ENCODE results near the gene CIB1. TPM values are rescaled to one million over a fixed set of nuclear protein-coding genes. Genes with fewer than 3 reads are reported as not detected.
"Not testable (repeated sequence)": the region's sequence is repeated elsewhere in the genome, so short reads cannot be mapped to it uniquely, and the experiment has no call there.

The CIB1 gene
- total RNA-seq, 1 donor from 2014 or later = 73.2 TPM

DNA sequence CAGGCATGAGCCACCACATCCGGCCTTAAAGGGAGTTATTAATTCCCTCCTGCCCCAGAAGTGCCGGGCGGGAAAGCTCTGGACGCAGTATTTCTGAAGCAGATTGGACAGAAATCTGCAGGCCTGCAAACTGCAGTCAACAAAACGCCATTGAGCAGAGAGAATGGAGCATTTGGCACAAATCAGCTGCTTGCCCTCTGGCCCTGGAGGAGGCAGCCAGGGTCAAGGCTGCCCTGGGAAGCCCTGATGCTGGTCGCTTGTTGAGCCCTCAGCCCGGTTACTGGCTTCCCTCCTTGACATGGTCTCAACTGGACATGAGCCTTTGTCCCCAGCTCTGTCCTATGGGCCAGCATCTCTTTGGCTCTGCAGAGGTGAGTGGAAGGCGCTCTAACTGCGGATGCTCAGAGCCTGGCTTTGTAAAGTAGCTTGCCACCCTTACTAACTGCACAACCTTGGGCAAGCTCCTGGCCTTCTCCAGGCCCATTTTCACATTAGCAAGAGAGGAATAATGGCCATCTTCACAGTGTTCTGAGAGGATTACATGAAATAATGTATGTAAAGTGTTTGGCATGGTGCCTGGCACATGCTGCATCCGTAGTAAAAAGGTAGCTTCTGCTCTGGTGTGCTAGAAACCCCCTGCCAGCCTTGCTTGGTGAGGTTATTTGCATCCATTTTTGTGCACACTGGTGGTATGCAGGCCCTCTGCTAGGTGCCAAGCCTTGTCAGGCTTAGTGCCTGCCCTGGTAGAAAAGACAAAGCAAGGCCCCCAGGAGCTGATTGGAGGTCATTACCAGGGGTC is 28.5 kb downstream of the CIB1 start:
- intact Hi-C loops (cut with DNase I) = no loop called here
- DNase-seq (ENCODE audit: missing footprints) = no peak
- no peak for ATAC-seq

DNA sequence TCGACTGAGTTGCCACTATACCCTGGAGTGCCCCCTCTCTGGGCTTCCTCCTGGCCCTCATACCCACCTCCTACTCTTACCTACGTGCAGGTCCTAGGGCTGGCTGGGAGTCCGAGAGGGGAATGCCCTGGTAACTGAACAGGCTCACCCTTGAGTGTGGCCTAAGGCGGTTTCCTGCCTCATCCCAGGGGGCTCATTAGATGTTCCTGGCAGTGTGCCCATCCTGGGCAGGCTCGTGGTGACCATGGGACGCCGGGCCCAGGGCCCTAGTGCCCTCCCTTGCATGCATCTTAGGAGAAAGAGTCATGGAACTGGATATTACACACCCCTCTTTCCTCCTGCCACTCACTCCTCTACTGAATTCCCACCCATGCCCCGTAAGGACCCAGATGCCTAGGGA is 29.8 kb downstream of the CIB1 start:
- ATAC-seq = no peak
- DNase-seq (ENCODE audit: missing footprints) = no peak
- intact Hi-C loops (cut with DNase I) = no loop called here

GRCh38 chr15:90203473-90203872 is 30.3 kb downstream of the CIB1 start:
- ATAC-seq = no peak
- intact Hi-C loops (cut with DNase I) = no loop called here
- DNase-seq (ENCODE audit: missing footprints) = no peak

DNA sequence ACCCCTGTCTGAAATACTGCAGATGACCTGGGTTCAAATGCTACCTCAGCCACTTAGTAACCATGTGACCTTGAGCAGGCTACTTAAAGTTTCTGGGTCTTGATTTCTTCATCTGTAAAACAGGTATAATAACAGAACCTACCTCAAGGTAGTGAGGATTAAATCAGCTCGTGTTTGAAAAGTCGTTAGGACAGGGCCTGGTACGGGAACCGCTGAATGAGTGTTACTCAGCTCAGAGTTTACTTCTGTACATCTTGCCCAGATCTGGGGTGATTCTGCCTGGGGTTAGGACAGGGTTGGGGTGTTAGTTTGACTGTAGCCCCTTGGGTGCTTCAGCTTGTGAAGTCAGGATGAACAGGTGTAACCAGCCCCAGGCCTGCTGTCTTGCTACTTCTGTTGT is 30.8 kb downstream of the CIB1 start:
- intact Hi-C loops (cut with DNase I) = no loop called here
- no peak for ATAC-seq
- no peak for DNase-seq (ENCODE audit: missing footprints)

- intact Hi-C loops (cut with DNase I) = no loop called here
- ATAC-seq (no peak), DNase-seq (ENCODE audit: missing footprints) (no peak)
These were observed 31.8 kb downstream of the CIB1 start for GRCh38 chr15:90201944-90202375.

GRCh38 chr15:90201130-90201943 is 32.4 kb downstream of the CIB1 start, which contains the start of gene SEMA4B:
SEMA4B (plus strand) TSS chr15:90201330; CDS start chr15:90201579, 249 bp downstream.
- intact Hi-C loops (cut with DNase I) = no loop called here
- DNase-seq (ENCODE audit: missing footprints) (peak; percentile 93), ATAC-seq (peak; percentile 85)

DNA sequence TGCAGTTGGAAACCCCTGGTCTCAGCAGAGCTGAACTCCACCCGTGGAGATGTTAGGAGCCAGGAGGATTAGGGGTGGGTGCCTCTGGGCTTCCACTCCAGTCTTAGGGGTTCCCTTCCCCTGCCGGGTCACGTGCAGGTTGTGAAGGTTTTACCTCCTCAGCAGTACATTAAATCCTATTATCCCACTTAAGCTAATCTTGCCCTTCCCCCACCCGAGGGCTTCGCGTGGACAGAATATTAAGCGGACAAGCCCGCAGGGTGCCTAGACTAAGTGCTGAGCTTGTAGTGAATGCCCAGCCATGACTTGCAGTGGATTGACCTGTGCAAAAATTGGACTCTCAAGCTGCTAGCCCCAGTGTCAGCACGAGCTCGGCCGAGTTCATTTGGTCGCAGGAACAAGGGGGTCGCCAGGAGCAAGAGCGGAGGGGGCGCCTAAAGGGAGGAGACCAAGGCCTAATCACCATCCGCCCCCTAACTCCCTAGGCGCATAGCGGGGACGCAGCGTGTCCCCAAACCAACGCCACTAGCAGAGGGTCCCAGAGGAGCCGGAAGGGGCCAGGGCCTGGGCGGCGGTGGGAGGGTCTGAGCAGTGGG is 33.1 kb downstream of the CIB1 start:
- ATAC-seq = no peak
- intact Hi-C loops (cut with DNase I) = no loop called here

DNA sequence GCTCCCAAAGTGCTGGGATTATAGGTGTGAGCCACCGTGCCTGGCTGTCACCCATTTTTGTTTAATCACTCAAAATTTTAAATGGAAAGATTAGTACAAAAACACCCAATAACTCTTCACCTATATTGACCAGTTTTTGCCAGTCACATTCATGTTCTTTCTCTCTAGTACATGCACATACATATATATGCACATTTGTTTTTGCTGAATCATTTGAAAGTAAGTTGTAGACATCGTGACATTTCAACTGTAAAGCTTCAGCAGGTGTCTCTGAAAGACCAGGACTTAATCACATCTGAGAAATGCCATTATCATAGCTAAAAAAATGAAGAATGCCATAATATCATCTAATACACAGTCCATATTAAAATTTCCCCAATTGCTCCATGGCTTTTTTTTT is 39.1 kb downstream of the CIB1 start:
- no peak for ATAC-seq
- intact Hi-C loops (cut with DNase I) = no loop called here
- DNase-seq (ENCODE audit: missing footprints) = no peak

More for the DNA sequence above, 33.1 kb downstream of the CIB1 start:
- DNase-seq (ENCODE audit: missing footprints) = no peak

DNA sequence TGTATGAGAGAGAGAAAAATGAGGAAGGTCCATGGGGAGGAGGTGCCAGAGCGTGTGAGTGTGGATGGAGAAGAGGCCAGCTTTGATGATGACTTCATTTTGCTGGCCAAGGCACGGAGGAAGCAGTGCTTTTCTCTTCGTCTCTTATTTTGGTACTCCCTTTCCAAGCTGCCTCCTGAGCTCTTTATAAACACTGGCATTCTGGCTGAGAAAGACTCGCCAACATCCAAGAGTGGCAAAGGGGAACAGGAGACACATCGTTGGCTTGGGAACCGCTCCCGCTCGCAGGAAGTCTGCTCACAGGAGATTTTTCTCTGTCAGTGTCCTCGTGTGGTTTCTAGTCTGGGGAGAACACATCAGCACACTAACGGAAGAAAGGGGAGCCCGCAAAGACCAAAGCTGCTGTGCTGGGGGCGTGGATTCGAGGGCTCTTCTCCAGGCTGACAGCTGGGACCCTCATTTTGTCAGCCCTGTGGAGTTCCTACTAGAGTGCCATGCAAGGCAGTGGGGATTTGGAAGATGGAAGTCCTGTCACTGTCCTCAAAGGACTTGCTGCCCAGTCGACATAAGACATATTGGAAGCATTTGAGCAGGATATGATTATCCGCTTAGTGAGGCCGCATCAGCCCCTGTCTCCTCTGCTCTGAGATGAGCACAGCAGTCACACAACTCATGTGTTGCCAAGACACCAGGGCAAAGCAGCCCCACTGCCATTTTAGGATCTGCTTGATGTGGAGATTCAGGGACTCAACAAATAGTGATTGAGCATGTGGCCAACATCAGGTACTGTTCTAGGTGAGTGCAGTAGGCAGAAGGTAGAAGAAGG is 40.6 kb downstream of the CIB1 start:
- DNase-seq (ENCODE audit: missing footprints) = no peak
- intact Hi-C loops (cut with DNase I) = no loop called here
- peak; percentile 61 for ATAC-seq

- intact Hi-C loops (cut with DNase I) = no loop called here
- peak; percentile 85 for ATAC-seq
- peak; percentile 87 for DNase-seq (ENCODE audit: missing footprints)
These were observed 41.8 kb downstream of the CIB1 start for GRCh38 chr15:90191794-90192509.

DNA sequence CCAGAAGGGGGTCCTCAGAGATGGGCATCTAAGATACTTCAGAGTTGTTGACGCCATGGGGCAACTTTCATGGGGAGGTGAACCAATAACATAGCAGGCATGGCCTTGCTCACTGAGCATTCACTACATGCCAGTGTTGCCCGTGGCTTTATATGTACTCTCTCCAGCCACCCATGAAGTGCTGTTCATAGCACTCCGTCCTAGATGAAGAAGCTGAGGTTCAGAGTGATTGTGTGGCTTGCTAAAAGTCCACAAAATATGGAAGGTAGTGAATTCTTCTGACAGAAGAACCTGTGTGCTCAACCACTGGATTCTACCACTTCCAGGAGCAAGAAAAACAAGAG is 42.4 kb downstream of the CIB1 start:
- no peak for ATAC-seq
- intact Hi-C loops (cut with DNase I) = no loop called here
- no peak for DNase-seq (ENCODE audit: missing footprints)

- no peak for DNase-seq (ENCODE audit: missing footprints)
- no peak for ATAC-seq
- intact Hi-C loops (cut with DNase I) = no loop called here
These were observed 43.0 kb downstream of the CIB1 start for GRCh38 chr15:90190606-90191343.

- no peak for DNase-seq (ENCODE audit: missing footprints)
- intact Hi-C loops (cut with DNase I) = no loop called here
- ATAC-seq = no peak
These were observed 43.8 kb downstream of the CIB1 start for GRCh38 chr15:90189781-90190467.

GRCh38 chr15:90188914-90189748 is 44.6 kb downstream of the CIB1 start:
- intact Hi-C loops (cut with DNase I) = no loop called here
- ATAC-seq (no peak), DNase-seq (ENCODE audit: missing footprints) (no peak)

DNA sequence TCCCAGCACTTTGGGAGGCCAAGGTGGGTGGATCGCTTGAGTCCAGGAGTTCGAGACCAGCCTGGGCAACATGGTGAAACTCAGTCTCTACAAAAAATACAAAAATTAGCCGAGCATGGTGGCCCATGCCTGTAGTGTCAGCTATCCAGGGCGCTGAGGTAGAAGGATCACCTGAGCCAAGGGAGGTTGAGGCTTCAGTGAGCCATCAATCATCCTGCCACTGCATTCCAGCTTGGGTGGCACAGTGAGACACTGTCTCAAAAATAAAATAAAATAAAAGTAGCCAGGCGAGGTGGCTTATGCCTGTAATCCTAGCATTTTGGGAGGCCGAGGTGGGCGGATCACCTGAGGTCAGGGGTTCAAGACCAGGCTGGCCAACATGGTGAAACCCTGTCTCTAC is 45.7 kb downstream of the CIB1 start:
- intact Hi-C loops (cut with DNase I); ATAC-seq; DNase-seq (ENCODE audit: missing footprints): not testable (repeated sequence)

DNA sequence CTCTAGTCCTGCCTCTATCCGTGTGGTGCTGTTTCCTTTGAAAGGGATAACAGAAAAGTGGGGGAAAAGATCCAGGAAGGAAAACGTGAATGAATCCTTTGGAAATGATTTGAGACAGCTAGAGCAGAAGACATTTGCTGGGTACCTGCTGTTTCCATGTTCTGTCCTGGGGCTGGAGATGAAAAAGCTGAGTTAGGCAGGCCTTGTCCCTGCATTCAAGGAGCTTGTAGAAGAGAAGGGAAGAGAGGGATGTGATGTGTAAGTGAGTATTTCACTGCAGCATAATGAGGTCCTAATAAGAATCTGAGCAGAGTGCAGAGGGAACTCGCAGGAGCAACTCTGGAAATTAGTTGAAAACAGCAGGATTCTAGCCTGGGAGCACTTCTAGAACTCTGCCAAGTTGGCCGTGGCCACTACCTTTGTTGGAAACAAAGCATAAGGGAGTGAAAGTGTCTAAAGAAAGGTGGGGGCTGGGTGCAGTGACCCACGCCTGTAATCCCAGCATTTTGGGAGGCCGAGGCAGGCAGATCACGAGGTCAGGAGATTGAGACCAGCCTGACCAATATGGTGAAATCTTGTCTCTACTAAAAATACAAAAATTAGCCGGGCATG is 46.4 kb downstream of the CIB1 start:
- intact Hi-C loops (cut with DNase I) = no loop called here
- ATAC-seq (no peak), DNase-seq (ENCODE audit: missing footprints) (no peak)
